Osteocyte (in vitro differentiated cells): ENCODE results near the gene DNAJB6. TPM values are rescaled to one million over a fixed set of nuclear protein-coding genes. Genes with fewer than 3 reads are reported as not detected.

ENCODE experiments used
- DNase-seq: peaks from one replicate; pipeline ENCODE4 v3.0.0; 2021; ENCODE audit warnings: mixed read lengths; ENCODE audit not compliant: unreplicated experiment; ENCODE audit errors: extremely low spot score
- H3K27ac Mint-ChIP-seq: one replicate; pipeline ENCODE4 v1.8.0; 2021; ENCODE audit warnings: mild to moderate bottlenecking, mixed read lengths; ENCODE audit not compliant: unreplicated experiment
- H3K27me3 Mint-ChIP-seq: one replicate; pipeline ENCODE4 v1.8.0; 2021; ENCODE audit warnings: mixed read lengths; ENCODE audit not compliant: unreplicated experiment
- H3K36me3 Mint-ChIP-seq: one replicate; pipeline ENCODE4 v1.8.0; 2021; ENCODE audit warnings: mixed read lengths; ENCODE audit not compliant: unreplicated experiment
- H3K4me1 Mint-ChIP-seq: one replicate; pipeline ENCODE4 v1.8.0; 2021; ENCODE audit warnings: mixed read lengths; ENCODE audit not compliant: unreplicated experiment
- H3K4me3 Mint-ChIP-seq: one replicate; pipeline ENCODE4 v1.8.0; 2021; ENCODE audit warnings: mild to moderate bottlenecking, moderate library complexity, mixed read lengths; ENCODE audit not compliant: unreplicated experiment
- H3K9me3 Mint-ChIP-seq: one replicate; pipeline ENCODE4 v1.8.0; 2021; ENCODE audit warnings: mixed read lengths; ENCODE audit not compliant: unreplicated experiment
- total RNA-seq: library from RNA; stranded (reverse); gene quantifications from 2 replicates; pipeline ENCODE4 v1.2.1, GENCODE V29; 2021
- TF ChIP-seq, protein P1 (sequence below): fragments of 200-600 bp; sonication (generic); IDR thresholded peaks from 2 replicates; pipeline ENCODE4 v1.5.0; 2021; ENCODE audit warnings: antibody characterized with exemption, mild to moderate bottlenecking, moderate library complexity

The DNAJB6 gene
- total RNA-seq, 1 donor from 2014 or later, result 112 TPM

DNA sequence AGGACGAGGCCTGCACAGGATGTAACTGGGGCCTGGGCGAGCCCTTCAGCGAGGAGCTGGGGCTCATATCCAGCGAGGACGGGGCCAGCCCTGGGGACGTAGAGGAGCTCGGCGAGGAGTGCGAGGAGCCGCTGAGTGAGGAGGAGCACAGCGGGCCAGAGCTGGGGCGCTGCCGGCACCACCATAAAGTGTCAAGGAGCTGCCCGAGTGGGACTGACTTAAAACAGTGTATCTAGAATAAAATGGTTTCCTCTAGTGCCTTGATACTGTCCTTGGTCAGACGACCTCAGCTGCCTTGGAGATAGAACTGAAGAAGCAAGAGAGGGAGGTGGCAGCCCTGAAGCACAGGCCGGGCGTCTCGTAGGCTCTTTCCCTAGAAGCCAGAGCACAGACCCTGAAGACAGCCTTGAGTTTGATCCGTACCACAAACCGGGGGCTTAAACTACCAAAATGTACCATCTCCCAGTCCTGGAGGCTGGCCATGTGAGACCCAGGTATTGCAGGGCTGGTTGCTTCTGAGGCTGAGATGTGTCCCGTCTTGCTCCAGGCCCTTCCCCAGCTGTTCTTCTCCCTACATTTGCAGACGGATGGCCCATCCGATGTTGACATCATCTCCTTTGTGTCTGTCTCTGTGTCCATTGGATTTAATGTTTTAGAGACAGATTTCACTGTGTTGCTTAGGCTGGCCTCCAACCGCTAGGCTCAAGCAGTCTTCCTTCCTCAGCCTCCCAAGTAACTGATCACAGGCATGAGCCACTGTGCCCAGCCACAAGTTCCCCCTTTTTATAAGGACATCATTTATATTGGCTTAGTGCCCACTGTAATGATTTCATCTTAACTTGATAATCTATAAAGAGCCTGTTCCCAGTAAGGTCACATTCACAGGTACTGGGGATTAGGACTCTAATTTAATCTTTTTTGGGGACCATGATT lies 35.8 kb downstream of the DNAJB6 start:
- H3K27ac Mint-ChIP-seq, result no peak overlapping the region
- H3K27me3 Mint-ChIP-seq, result no peaks in the 10 kb centered on the region
- H3K9me3 Mint-ChIP-seq, result no peaks in the 10 kb centered on the region
- H3K36me3 Mint-ChIP-seq, result peaks cover 37% of the 10 kb centered on the region
- TF ChIP-seq, protein P1, sequence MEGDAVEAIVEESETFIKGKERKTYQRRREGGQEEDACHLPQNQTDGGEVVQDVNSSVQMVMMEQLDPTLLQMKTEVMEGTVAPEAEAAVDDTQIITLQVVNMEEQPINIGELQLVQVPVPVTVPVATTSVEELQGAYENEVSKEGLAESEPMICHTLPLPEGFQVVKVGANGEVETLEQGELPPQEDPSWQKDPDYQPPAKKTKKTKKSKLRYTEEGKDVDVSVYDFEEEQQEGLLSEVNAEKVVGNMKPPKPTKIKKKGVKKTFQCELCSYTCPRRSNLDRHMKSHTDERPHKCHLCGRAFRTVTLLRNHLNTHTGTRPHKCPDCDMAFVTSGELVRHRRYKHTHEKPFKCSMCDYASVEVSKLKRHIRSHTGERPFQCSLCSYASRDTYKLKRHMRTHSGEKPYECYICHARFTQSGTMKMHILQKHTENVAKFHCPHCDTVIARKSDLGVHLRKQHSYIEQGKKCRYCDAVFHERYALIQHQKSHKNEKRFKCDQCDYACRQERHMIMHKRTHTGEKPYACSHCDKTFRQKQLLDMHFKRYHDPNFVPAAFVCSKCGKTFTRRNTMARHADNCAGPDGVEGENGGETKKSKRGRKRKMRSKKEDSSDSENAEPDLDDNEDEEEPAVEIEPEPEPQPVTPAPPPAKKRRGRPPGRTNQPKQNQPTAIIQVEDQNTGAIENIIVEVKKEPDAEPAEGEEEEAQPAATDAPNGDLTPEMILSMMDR, result no peak
- no peak for DNase-seq
- peaks cover 14% of the 10 kb centered on the region for H3K4me1 Mint-ChIP-seq
- H3K4me3 Mint-ChIP-seq, result no peak overlapping the region

DNA sequence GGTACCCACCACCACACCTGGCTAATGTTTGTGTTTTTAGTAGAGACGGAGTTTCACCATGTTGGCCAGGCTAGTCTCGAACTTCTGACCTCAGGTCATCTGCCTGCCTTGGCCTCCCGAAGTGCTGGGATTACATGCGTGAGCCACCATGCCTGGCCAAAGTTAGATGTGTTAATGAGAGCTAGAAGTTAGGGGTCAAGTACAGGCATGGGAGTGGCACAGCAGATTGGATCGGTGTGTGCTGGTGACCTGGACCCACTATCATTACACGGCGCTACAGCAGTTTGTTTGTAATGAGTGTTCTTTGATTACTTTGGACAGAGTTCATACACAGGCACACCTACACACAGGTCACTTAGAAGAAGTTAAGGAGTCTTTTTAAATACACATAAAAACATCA lies 36.7 kb downstream of the DNAJB6 start:
- no peak for DNase-seq
- Mint-ChIP-seq H3K36me3 (peaks cover 32% of the 10 kb centered on the region), H3K9me3 (no peaks in the 10 kb centered on the region), H3K27ac (peak overlapping the region; percentile 5), H3K27me3 (no peaks in the 10 kb centered on the region), H3K4me1 (peaks cover 14% of the 10 kb centered on the region), H3K4me3 (no peak overlapping the region)
- TF ChIP-seq, protein P1, result no peak

DNA sequence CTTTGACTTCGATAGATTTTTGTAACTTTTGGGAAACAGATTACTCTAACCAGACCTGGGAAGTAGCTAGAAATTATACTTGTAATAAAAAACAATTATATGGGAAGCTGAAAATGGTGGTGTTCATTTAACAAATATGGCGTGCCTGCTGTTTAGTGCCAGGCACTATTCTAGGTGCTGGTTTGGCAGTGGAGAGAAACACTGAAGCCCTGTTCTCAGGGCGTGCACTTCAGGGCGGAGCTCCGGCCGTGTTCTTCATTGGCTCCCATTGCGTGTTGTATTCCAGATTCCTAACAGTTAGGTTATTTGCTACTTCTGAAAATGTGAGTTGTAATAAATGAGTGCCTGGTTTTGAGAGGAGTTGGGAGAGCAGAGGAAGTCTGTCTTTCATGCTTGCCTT lies 38.6 kb downstream of the DNAJB6 start:
- TF ChIP-seq, protein P1, result no peak
- no peaks in the 10 kb centered on the region for H3K27me3 Mint-ChIP-seq
- no peaks in the 10 kb centered on the region for H3K9me3 Mint-ChIP-seq
- peak overlapping the region; percentile 33 for H3K27ac Mint-ChIP-seq
- no peak for DNase-seq
- peaks cover 14% of the 10 kb centered on the region for H3K4me1 Mint-ChIP-seq
- H3K36me3 Mint-ChIP-seq, result peaks cover 27% of the 10 kb centered on the region
- H3K4me3 Mint-ChIP-seq, result no peak overlapping the region

DNA sequence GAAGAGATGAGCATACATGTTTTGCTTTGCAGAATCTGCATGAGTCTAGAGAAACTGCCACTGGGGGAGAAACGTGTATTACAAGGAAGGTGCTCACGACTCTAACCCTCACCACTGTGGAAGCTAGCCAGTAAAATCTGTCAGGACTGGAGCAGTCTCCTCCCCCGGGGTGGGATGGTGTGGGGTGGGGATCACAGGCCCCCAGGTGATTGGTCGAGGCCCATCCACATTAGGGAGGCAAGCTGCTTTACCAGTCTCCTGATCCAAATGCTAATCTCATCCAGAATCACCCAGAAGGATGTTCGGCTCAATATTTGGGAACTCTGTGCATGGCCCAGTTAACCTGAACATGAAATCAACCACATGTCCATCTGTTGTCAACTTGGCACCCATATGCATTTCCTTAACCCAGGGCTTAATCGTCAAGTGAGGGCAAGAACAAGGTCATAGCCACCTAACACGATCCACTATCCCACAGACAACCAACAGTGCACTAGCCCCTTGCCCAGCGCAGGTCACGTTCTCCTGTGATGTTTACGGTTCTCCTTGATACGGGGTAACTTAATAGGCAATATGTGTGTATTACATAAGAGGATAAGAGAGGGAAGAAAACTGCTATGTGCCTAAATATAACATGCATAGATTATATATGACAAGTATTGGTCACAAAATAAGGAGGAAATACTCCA lies 40.8 kb downstream of the DNAJB6 start:
- peaks cover 14% of the 10 kb centered on the region for H3K4me1 Mint-ChIP-seq
- no peak overlapping the region for H3K27ac Mint-ChIP-seq
- no peaks in the 10 kb centered on the region for H3K27me3 Mint-ChIP-seq
- H3K9me3 Mint-ChIP-seq, result no peaks in the 10 kb centered on the region
- no peak overlapping the region for H3K4me3 Mint-ChIP-seq
- DNase-seq, result no peak
- TF ChIP-seq, protein P1, result no peak
- peaks cover 29% of the 10 kb centered on the region for H3K36me3 Mint-ChIP-seq

DNA sequence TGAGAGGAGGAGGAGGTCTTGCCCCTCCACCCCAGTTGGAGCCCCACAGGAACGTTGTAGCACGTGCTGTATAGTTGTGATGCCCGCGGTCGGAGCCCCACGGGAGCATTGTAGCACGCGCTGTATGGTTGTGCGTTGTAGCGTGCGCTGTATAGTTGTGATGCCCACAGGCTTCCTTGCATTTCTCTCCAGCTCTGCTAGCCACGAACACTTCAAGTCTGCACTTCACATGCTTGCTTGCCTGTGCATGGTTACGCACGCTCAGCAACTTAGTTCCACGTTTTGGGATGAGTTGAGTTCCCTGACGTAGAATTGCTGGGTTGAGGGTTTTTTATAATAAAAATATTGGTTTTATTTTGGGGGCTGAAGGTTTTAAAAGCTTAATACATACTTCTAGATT lies 41.6 kb downstream of the DNAJB6 start:
- no peaks in the 10 kb centered on the region for H3K27me3 Mint-ChIP-seq
- H3K4me3 Mint-ChIP-seq, result no peak overlapping the region
- H3K9me3 Mint-ChIP-seq, result no peaks in the 10 kb centered on the region
- TF ChIP-seq, protein P1, result no peak
- H3K4me1 Mint-ChIP-seq, result peaks cover 14% of the 10 kb centered on the region
- H3K36me3 Mint-ChIP-seq, result peaks cover 32% of the 10 kb centered on the region
- no peak for DNase-seq
- H3K27ac Mint-ChIP-seq, result no peak overlapping the region
